Measurements from ENCODE around the gene PDLIM5. TPM values are rescaled to one million over a fixed set of nuclear protein-coding genes. Genes with fewer than 3 reads are reported as not detected.
"Not testable (repeated sequence)": the region's sequence is repeated elsewhere in the genome, so short reads cannot be mapped to it uniquely, and the experiment has no call there.

The PDLIM5 gene
- total RNA-seq, 5 donors from 2014 or later (not counting 1 experiment from before 2014, with no cell fraction given): 27.1 to 32.0 (median 29.6) TPM

DNA sequence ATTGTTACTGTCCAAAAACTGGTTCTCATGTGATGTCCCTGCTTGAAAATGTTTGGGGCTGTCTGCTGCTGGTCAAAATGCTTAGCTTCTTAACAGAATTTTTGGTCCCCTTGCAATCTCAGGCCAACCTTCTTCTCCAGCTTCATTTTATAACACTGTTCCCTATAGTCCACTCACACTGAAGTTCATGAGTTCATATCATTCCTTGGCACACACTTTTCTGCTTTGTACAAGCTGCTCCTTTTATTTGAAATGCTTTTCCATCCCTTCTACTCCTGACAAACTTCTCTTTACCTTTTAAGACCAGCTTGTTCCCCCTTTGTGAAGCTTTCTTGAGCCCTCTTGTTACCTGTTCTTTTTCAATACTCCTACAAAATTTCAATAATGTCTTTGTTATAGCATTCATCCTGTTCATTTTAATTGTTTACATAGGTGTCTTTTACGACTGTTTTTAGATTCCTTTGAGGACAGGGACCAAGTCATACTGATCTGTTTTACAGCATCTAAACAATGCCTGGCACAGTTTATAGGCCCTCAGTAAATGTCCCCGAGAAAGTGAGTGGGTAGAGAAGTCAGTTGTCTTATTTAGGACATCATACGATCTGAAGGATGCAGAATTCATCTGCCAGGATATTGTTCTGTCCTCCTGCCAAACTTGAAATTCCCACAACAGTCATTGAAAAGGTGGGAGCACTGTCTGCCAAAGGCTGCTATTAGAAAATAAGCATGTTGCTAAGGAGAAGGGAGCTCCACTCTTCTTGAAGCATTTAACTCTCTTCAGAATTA is 171.6 kb downstream of the PDLIM5 start:
- Histone ChIP-seq H3K27me3 (replicated peaks in 1 of 2; ENCODE audit: control insufficient read depth in 2 of 2, extremely low read depth in 1 of 2, insufficient read depth in 2 of 2, low read length in 1 of 2) (no peaks in the 10 kb centered on the region), H3K4me3 (ENCODE audit: control insufficient read depth in 1 of 2, extremely low read depth in 1 of 2, low read length in 1 of 2) (no peak overlapping the region), H3K27ac (ENCODE audit: low read length) (no peak overlapping the region), H3K36me3 (ENCODE audit: control insufficient read depth in 2 of 2, extremely low read depth in 1 of 2, insufficient read depth in 1 of 2, low read length in 1 of 2) (no peaks in the 10 kb centered on the region), H3K9me3 (no peaks in the 10 kb centered on the region), H3K4me1 (ENCODE audit: control insufficient read depth in 1 of 2, extremely low read depth in 1 of 2, insufficient read depth in 2 of 2, low read length in 2 of 2) (no peaks in the 10 kb centered on the region)
- peaks cover 34% of the 10 kb centered on the region for H3K36me3 Mint-ChIP-seq
- H3K27ac Mint-ChIP-seq: no peak overlapping the region
- DNase-seq (no peak), ATAC-seq (replicated peaks in 1 of 4) (no peak)
- ChIA-PET CTCF (interaction anchor here in 1 of 2 donors (0.7 to 0.8 kb wide), 2 partner anchors 36 to 415 kb away, joined by 4 to 11 read pairs; no protein-coding TSS in a partner anchor), POLR2A (interaction anchor here (0.6 to 0.7 kb wide), 2 partner anchors 160 to 256 kb away, joined by 3 read pairs; no protein-coding TSS in a partner anchor)
- H3K4me1 Mint-ChIP-seq: no peaks in the 10 kb centered on the region
- no peaks in the 10 kb centered on the region for H3K27me3 Mint-ChIP-seq
- no peaks in the 10 kb centered on the region for H3K9me3 Mint-ChIP-seq
- no peak overlapping the region for H3K4me3 Mint-ChIP-seq
- WGBS (ENCODE audit: insufficient coverage): no CpG with 5 or more reads among the region's 3 CpGs

DNA sequence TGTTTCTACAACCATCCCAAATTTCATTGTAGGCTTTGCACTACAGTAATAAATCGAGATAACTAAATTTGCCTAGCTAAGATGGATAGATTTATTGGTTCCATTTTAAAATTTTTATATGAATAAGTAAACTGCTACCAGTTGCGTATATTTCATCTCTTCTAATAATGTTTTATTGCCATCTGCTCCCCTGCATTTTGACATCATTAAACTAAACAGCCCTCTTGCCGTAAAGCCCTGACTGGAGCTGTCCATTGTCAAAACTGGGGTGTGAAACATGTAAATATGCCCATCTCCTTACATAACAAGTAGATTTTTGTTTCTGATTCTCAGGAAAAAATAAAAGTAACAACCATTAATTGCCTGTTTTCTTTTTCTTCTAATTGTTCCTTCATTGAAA is 175.2 kb downstream of the PDLIM5 start:
- Histone ChIP-seq H3K9me3 (no peaks in the 10 kb centered on the region), H3K4me1 (ENCODE audit: control insufficient read depth in 1 of 2, extremely low read depth in 1 of 2, insufficient read depth in 2 of 2, low read length in 2 of 2) (no peaks in the 10 kb centered on the region), H3K27ac (ENCODE audit: low read length) (no peak overlapping the region), H3K27me3 (replicated peaks in 1 of 2; ENCODE audit: control insufficient read depth in 2 of 2, extremely low read depth in 1 of 2, insufficient read depth in 2 of 2, low read length in 1 of 2) (no peaks in the 10 kb centered on the region), H3K36me3 (ENCODE audit: control insufficient read depth in 2 of 2, extremely low read depth in 1 of 2, insufficient read depth in 1 of 2, low read length in 1 of 2) (no peaks in the 10 kb centered on the region), H3K4me3 (ENCODE audit: control insufficient read depth in 1 of 2, extremely low read depth in 1 of 2, low read length in 1 of 2) (no peak overlapping the region)
- Mint-ChIP-seq H3K27ac (no peak overlapping the region), H3K4me3 (no peak overlapping the region), H3K9me3 (no peaks in the 10 kb centered on the region), H3K36me3 (peaks cover 35% of the 10 kb centered on the region), H3K27me3 (no peaks in the 10 kb centered on the region), H3K4me1 (no peaks in the 10 kb centered on the region)
- ChIA-PET POLR2A (no interaction called here), CTCF (interaction anchor here in 1 of 2 donors (0.7 kb wide), 1 partner anchor 386 kb away, joined by 3 read pairs; no protein-coding TSS in a partner anchor)
- WGBS (ENCODE audit: insufficient coverage): no CpG with 5 or more reads among the region's 3 CpGs
- DNase-seq (no peak), ATAC-seq (replicated peaks in 1 of 4) (no peak)

DNA sequence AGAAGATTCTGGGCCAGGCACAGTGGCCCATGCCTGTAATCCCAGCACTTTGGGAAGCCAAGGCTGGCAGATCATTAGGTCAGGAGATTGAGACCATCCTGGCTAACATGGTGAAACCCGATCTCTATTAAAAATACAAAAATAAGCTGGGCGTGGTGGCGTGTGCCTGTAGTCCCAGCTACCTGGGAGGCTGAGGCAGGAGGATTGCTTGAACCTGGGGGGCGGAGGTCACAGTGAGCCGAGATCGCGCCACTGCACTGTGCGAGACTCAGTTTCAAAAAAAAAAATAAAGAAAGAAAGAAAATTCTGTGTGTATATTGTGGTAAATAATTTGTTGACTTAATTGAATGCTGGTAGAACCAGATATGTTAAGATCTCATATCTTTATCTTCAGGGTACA is 177.3 kb downstream of the PDLIM5 start:
- H3K27me3 ChIP-seq (replicated peaks in 1 of 2; ENCODE audit: control insufficient read depth in 2 of 2, extremely low read depth in 1 of 2, insufficient read depth in 2 of 2, low read length in 1 of 2); H3K9me3 ChIP-seq; H3K27ac Mint-ChIP-seq; ATAC-seq (replicated peaks in 1 of 4); H3K27ac ChIP-seq (ENCODE audit: low read length); H3K27me3 Mint-ChIP-seq; H3K36me3 ChIP-seq (ENCODE audit: control insufficient read depth in 2 of 2, extremely low read depth in 1 of 2, insufficient read depth in 1 of 2, low read length in 1 of 2); H3K4me3 ChIP-seq (ENCODE audit: control insufficient read depth in 1 of 2, extremely low read depth in 1 of 2, low read length in 1 of 2); POLR2A ChIA-PET; DNase-seq; CTCF ChIA-PET; H3K4me1 Mint-ChIP-seq; H3K9me3 Mint-ChIP-seq; H3K4me1 ChIP-seq (ENCODE audit: control insufficient read depth in 1 of 2, extremely low read depth in 1 of 2, insufficient read depth in 2 of 2, low read length in 2 of 2); H3K4me3 Mint-ChIP-seq: not testable (repeated sequence)
- peaks cover 36% of the 10 kb centered on the region for H3K36me3 Mint-ChIP-seq
- WGBS (ENCODE audit: insufficient coverage): 100% methylated on average over 1 of the region's 8 CpGs

DNA sequence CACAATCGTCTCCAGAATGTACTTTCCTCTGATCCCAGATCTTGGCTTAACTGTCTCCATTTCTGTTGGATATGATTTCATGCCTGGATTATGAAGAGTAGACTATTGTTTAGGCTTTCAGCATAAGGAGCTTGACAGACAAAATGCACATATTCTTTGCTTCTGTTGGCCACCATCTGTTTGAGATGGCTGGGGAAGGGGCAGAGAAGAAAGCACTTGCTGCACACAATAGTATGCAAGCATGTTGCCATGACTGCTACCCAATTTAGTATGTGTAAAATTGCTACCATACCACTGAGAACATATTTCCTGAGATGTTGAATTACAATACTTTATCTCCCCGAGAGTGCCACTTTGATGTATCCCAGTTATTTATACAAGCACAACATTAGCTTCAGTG is 178.1 kb downstream of the PDLIM5 start:
- peaks cover 29% of the 10 kb centered on the region for H3K36me3 Mint-ChIP-seq
- Histone ChIP-seq H3K9me3 (no peaks in the 10 kb centered on the region), H3K27me3 (replicated peaks in 1 of 2; ENCODE audit: control insufficient read depth in 2 of 2, extremely low read depth in 1 of 2, insufficient read depth in 2 of 2, low read length in 1 of 2) (no peaks in the 10 kb centered on the region), H3K27ac (ENCODE audit: low read length) (no peak overlapping the region), H3K4me3 (ENCODE audit: control insufficient read depth in 1 of 2, extremely low read depth in 1 of 2, low read length in 1 of 2) (no peak overlapping the region), H3K4me1 (ENCODE audit: control insufficient read depth in 1 of 2, extremely low read depth in 1 of 2, insufficient read depth in 2 of 2, low read length in 2 of 2) (no peaks in the 10 kb centered on the region), H3K36me3 (ENCODE audit: control insufficient read depth in 2 of 2, extremely low read depth in 1 of 2, insufficient read depth in 1 of 2, low read length in 1 of 2) (no peaks in the 10 kb centered on the region)
- ChIA-PET CTCF (no interaction called here), POLR2A (no interaction called here)
- H3K9me3 Mint-ChIP-seq: no peaks in the 10 kb centered on the region
- WGBS (ENCODE audit: insufficient coverage): no CpG with 5 or more reads among the region's 2 CpGs
- H3K27me3 Mint-ChIP-seq: no peaks in the 10 kb centered on the region
- no peak for DNase-seq
- no peaks in the 10 kb centered on the region for H3K4me1 Mint-ChIP-seq
- no peak overlapping the region for H3K4me3 Mint-ChIP-seq
- ATAC-seq (replicated peaks in 1 of 4): no peak
- H3K27ac Mint-ChIP-seq: no peak overlapping the region

DNA sequence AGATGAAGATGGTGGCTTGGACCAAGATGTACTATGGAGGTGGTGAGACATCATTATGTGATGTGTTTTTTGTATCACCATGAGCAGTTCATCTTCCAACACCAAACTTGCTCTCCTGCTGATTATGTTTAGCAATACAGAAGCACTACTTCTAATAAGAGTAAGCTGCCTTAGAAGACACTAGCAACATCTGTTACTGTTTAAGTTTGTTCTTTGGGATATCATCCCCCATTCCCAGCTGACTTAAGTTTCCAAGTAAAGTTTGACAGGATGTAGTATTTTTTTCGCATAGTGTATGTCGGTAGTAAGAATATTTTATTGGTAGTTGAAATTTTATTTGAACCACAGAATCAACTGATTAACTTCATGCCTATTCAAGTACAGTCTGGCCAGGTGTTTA is 182.5 kb downstream of the PDLIM5 start:
- no peak for ATAC-seq (replicated peaks in 1 of 4)
- Mint-ChIP-seq H3K36me3 (peaks cover 29% of the 10 kb centered on the region), H3K27me3 (no peaks in the 10 kb centered on the region), H3K27ac (no peak overlapping the region), H3K4me3 (no peak overlapping the region), H3K4me1 (no peaks in the 10 kb centered on the region), H3K9me3 (no peaks in the 10 kb centered on the region)
- no peak overlapping the region for H3K4me3 ChIP-seq (ENCODE audit: control insufficient read depth in 1 of 2, extremely low read depth in 1 of 2, low read length in 1 of 2)
- no peaks in the 10 kb centered on the region for H3K27me3 ChIP-seq (replicated peaks in 1 of 2; ENCODE audit: control insufficient read depth in 2 of 2, extremely low read depth in 1 of 2, insufficient read depth in 2 of 2, low read length in 1 of 2)
- DNase-seq: no peak
- no peaks in the 10 kb centered on the region for H3K9me3 ChIP-seq
- no peak overlapping the region for H3K27ac ChIP-seq (ENCODE audit: low read length)
- H3K36me3 ChIP-seq (ENCODE audit: control insufficient read depth in 2 of 2, extremely low read depth in 1 of 2, insufficient read depth in 1 of 2, low read length in 1 of 2): no peaks in the 10 kb centered on the region
- POLR2A ChIA-PET: no interaction called here
- CTCF ChIA-PET: no interaction called here
- no peaks in the 10 kb centered on the region for H3K4me1 ChIP-seq (ENCODE audit: control insufficient read depth in 1 of 2, extremely low read depth in 1 of 2, insufficient read depth in 2 of 2, low read length in 2 of 2)
- WGBS (ENCODE audit: insufficient coverage): no CpG with 5 or more reads among the region's 2 CpGs

DNA sequence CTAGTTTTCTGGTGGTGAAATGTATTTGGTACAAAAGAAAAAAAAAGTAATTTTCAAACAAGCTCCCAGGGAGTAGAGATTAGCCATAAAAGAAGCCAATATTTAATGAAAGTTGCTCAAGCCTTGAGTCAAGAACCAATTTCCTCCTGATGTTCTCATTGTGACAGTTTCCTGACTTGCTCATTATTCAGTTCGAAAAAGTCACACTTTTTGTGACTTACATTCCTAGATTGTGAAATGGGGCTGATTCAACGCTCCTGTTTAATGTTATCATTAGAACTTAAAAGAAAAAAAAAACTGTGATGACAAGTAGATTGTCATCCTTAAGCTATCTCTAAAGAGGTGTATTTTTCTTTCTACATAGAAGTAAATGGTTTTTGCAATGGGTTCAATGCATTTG is 183.4 kb downstream of the PDLIM5 start:
- H3K4me1 ChIP-seq (ENCODE audit: control insufficient read depth in 1 of 2, extremely low read depth in 1 of 2, insufficient read depth in 2 of 2, low read length in 2 of 2): no peaks in the 10 kb centered on the region
- CTCF ChIA-PET: no interaction called here

More for the DNA sequence above, 183.4 kb downstream of the PDLIM5 start:
- Histone ChIP-seq H3K4me3 (ENCODE audit: control insufficient read depth in 1 of 2, extremely low read depth in 1 of 2, low read length in 1 of 2) (no peak overlapping the region), H3K9me3 (no peaks in the 10 kb centered on the region), H3K27ac (ENCODE audit: low read length) (no peak overlapping the region), H3K36me3 (ENCODE audit: control insufficient read depth in 2 of 2, extremely low read depth in 1 of 2, insufficient read depth in 1 of 2, low read length in 1 of 2) (peaks cover 0 to 1% of the 10 kb centered on the region in 2 donors), H3K27me3 (replicated peaks in 1 of 2; ENCODE audit: control insufficient read depth in 2 of 2, extremely low read depth in 1 of 2, insufficient read depth in 2 of 2, low read length in 1 of 2) (no peaks in the 10 kb centered on the region)
- POLR2A ChIA-PET: no interaction called here
- Mint-ChIP-seq H3K27me3 (no peaks in the 10 kb centered on the region), H3K27ac (no peak overlapping the region), H3K4me3 (no peak overlapping the region), H3K4me1 (no peaks in the 10 kb centered on the region), H3K36me3 (peaks cover 26% of the 10 kb centered on the region), H3K9me3 (no peaks in the 10 kb centered on the region)
- WGBS (ENCODE audit: insufficient coverage): no CpG with 5 or more reads among the region's 2 CpGs
- DNase-seq (no peak), ATAC-seq (replicated peaks in 1 of 4) (no peak)
